Astrocyte (in vitro differentiated cells and primary cell): Measurements from ENCODE around the gene ZNF790. TPM values are rescaled to one million over a fixed set of nuclear protein-coding genes. Genes with fewer than 3 reads are reported as not detected.

Source experiments
- DNase-seq: peaks from one replicate; pipeline ENCODE4 v3.0.0-alpha.2; 2010; ENCODE audit warnings: low read depth
- FAIRE-seq: peaks from 2 replicates; lab custom pipeline; 2011; peaks lifted over from hg19 to GRCh38; lab: Jason Lieb, UNC
- H2AFZ ChIP-seq: 2 replicates; pipeline ENCODE4 v1.6.0; 2012; ENCODE audit warnings: low read depth, low read length, inconsistent platforms
- H3K27ac ChIP-seq: 2 replicates; pipeline ENCODE4 v1.5.1; 2011; ENCODE audit warnings: low read depth, low read length, inconsistent platforms
- H3K27me3 ChIP-seq: 2 replicates; pipeline ENCODE4 v1.6.0; 2011; ENCODE audit warnings: low read length, inconsistent platforms; ENCODE audit not compliant: insufficient read depth
- H3K36me3 ChIP-seq: 2 replicates; pipeline ENCODE4 v1.5.1; 2011; ENCODE audit warnings: low read length, inconsistent platforms; ENCODE audit not compliant: insufficient read depth
- H3K4me1 ChIP-seq: 2 replicates; pipeline ENCODE4 v1.5.1; 2011; ENCODE audit warnings: low read length, inconsistent platforms; ENCODE audit not compliant: insufficient read depth
- H3K4me2 ChIP-seq: 2 replicates; pipeline ENCODE4 v1.6.0; 2012; ENCODE audit warnings: low read length, inconsistent platforms
- H3K4me3 ChIP-seq: 2 replicates; pipeline ENCODE4 v1.5.1; 2011; ENCODE audit warnings: low read depth, mild to moderate bottlenecking, low read length, inconsistent platforms; ENCODE audit not compliant: insufficient read depth
- H3K79me2 ChIP-seq: 2 replicates; pipeline ENCODE4 v1.6.0; 2012; ENCODE audit warnings: mild to moderate bottlenecking, low read length, inconsistent platforms; ENCODE audit not compliant: insufficient read depth
- H3K9ac ChIP-seq: 2 replicates; pipeline ENCODE4 v1.6.0; 2012; ENCODE audit warnings: mild to moderate bottlenecking, low read length, inconsistent platforms
- H3K9me3 ChIP-seq: 2 replicates; pipeline ENCODE4 v1.5.1; 2012; ENCODE audit warnings: low read depth, mild to moderate bottlenecking, low read length, inconsistent platforms; ENCODE audit not compliant: insufficient read depth
- H4K20me1 ChIP-seq: 2 replicates; pipeline ENCODE4 v1.6.0; 2012; ENCODE audit warnings: low read length, inconsistent platforms; ENCODE audit not compliant: insufficient read depth
- H3K27ac Mint-ChIP-seq: one replicate; pipeline ENCODE4 v1.8.0; 2021; ENCODE audit warnings: mild to moderate bottlenecking, mixed read lengths; ENCODE audit not compliant: unreplicated experiment
- H3K27me3 Mint-ChIP-seq: one replicate; pipeline ENCODE4 v1.8.0; 2021; ENCODE audit warnings: low read depth, mixed read lengths; ENCODE audit not compliant: unreplicated experiment
- H3K36me3 Mint-ChIP-seq: one replicate; pipeline ENCODE4 v1.8.0; 2021; ENCODE audit warnings: low read depth, mixed read lengths; ENCODE audit not compliant: unreplicated experiment
- H3K4me1 Mint-ChIP-seq: one replicate; pipeline ENCODE4 v1.8.0; 2021; ENCODE audit warnings: low read depth, mixed read lengths; ENCODE audit not compliant: unreplicated experiment
- H3K4me3 Mint-ChIP-seq: one replicate; pipeline ENCODE4 v1.8.0; 2021; ENCODE audit warnings: mild to moderate bottlenecking, moderate library complexity, mixed read lengths; ENCODE audit not compliant: unreplicated experiment
- H3K9me3 Mint-ChIP-seq: one replicate; pipeline ENCODE4 v1.8.0; 2021; ENCODE audit warnings: mild to moderate bottlenecking, mixed read lengths; ENCODE audit not compliant: unreplicated experiment
- CTCF ChIP-seq: IDR thresholded peaks from 2 replicates; pipeline ENCODE4 v1.5.1; 2011; ENCODE audit warnings: low read depth, mild to moderate bottlenecking, inconsistent platforms, low read length, moderate library complexity; ENCODE audit not compliant: insufficient read depth
- EZH2 ChIP-seq: IDR thresholded peaks from 2 replicates; pipeline ENCODE4 v1.6.1; 2012; ENCODE audit warnings: mild to moderate bottlenecking, low read length, inconsistent platforms; ENCODE audit not compliant: insufficient read depth
- total RNA-seq: library from RNA; stranded (reverse); gene quantifications from 2 replicates; pipeline ENCODE4 v1.2.1, GENCODE V29; 2021

The ZNF790 gene
- total RNA-seq, 1 donor from 2014 or later: 8.8 TPM

- H3K4me2 ChIP-seq: peak overlapping the region; percentile 97
- H4K20me1 ChIP-seq: no peaks in the 10 kb centered on the region
- peaks cover 14% of the 10 kb centered on the region for H3K79me2 ChIP-seq
- peak overlapping the region; percentile 98 for H3K4me3 ChIP-seq
- Mint-ChIP-seq H3K27ac (no peak overlapping the region), H3K9me3 (peaks cover 14% of the 10 kb centered on the region), H3K36me3 (peaks cover 29% of the 10 kb centered on the region), H3K27me3 (no peaks in the 10 kb centered on the region), H3K4me1 (peaks cover 1% of the 10 kb centered on the region), H3K4me3 (no peak overlapping the region)
- no peak overlapping the region for H3K27ac ChIP-seq
- DNase-seq (no peak), FAIRE-seq (no peak)
- no peaks in the 10 kb centered on the region for H3K27me3 ChIP-seq
- H3K9ac ChIP-seq: no peak overlapping the region
- no peak for TF ChIP-seq EZH2
- TF ChIP-seq CTCF: no peak
- H2AFZ ChIP-seq: no peak overlapping the region
- H3K4me1 ChIP-seq: peaks cover 10% of the 10 kb centered on the region
- no peaks in the 10 kb centered on the region for H3K36me3 ChIP-seq
- no peaks in the 10 kb centered on the region for H3K9me3 ChIP-seq
These were observed 13.7 kb upstream of the ZNF790 start for GRCh38 chr19:36851898-36852297.

GRCh38 chr19:36850559-36851442, 12.6 kb upstream of the ZNF790 start, which contains the start of gene ZNF345:
ZNF345 (plus strand) TSS chr19:36850876; CDS start chr19:36876831, 25,955 bp downstream.
- H3K27me3 Mint-ChIP-seq: no peaks in the 10 kb centered on the region
- H3K9me3 Mint-ChIP-seq: peaks cover 15% of the 10 kb centered on the region
- H3K79me2 ChIP-seq: peaks cover 14% of the 10 kb centered on the region
- DNase-seq (peak; percentile 93), FAIRE-seq (no peak)
- no peaks in the 10 kb centered on the region for H3K27me3 ChIP-seq
- peak within 1 kb of the TSS; percentile 100 for H2AFZ ChIP-seq
- H4K20me1 ChIP-seq: no peaks in the 10 kb centered on the region
- no peaks in the 10 kb centered on the region for H3K9me3 ChIP-seq
- H3K9ac ChIP-seq: peak within 1 kb of the TSS; percentile 96
- no peak within 1 kb of the TSS for H3K27ac Mint-ChIP-seq
- H3K27ac ChIP-seq: peak within 1 kb of the TSS; percentile 64
- H3K4me3 ChIP-seq: peak within 1 kb of the TSS; percentile 98
- H3K4me3 Mint-ChIP-seq: no peak within 1 kb of the TSS
- H3K4me1 Mint-ChIP-seq: peaks cover 1% of the 10 kb centered on the region
- H3K36me3 ChIP-seq: no peaks in the 10 kb centered on the region
- peaks cover 24% of the 10 kb centered on the region for H3K36me3 Mint-ChIP-seq
- H3K4me2 ChIP-seq: peak within 1 kb of the TSS; percentile 97
- TF ChIP-seq EZH2 (no peak), CTCF (no peak)
- H3K4me1 ChIP-seq: peaks cover 10% of the 10 kb centered on the region
